NB4 (cell line): Measurements from ENCODE around the gene APOO.

Experiments
- POLR2A ChIP-seq: IDR thresholded peaks from 2 replicates; pipeline ENCODE4 v1.6.1; 2011; ENCODE audit warnings: mild to moderate bottlenecking; ENCODE audit not compliant: insufficient read length; ENCODE audit errors: extremely low read depth
- TF ChIP-seq, protein P1 (sequence below): IDR thresholded peaks from one replicate; pipeline ENCODE4 v1.5.1; 2012; ENCODE audit warnings: low read depth, low read length
- TF ChIP-seq, protein P2 (sequence below): IDR thresholded peaks from 2 replicates; pipeline ENCODE4 v1.6.1; 2011; ENCODE audit warnings: low read depth, low read length

DNA sequence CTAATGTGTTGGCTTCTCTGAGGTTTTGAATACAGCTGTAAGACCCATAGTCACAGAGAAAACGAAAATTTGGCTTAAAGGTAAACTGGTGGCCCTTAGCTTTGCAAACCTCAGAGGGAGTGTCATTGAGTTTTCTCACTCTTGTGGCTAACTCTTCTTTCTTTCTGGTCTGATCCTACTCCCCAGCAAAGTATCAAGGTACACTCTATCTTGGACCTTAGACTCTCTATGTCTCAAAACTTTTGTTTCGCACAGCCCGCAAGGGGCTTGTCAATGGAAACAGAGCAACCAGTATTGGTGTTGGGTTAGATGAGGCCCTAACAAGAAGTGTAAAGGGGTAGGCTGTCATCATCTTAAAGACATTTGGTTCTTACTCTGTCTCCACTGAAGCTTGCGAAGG, 19.8 kb downstream of the APOO start:
- TF ChIP-seq, protein P1, sequence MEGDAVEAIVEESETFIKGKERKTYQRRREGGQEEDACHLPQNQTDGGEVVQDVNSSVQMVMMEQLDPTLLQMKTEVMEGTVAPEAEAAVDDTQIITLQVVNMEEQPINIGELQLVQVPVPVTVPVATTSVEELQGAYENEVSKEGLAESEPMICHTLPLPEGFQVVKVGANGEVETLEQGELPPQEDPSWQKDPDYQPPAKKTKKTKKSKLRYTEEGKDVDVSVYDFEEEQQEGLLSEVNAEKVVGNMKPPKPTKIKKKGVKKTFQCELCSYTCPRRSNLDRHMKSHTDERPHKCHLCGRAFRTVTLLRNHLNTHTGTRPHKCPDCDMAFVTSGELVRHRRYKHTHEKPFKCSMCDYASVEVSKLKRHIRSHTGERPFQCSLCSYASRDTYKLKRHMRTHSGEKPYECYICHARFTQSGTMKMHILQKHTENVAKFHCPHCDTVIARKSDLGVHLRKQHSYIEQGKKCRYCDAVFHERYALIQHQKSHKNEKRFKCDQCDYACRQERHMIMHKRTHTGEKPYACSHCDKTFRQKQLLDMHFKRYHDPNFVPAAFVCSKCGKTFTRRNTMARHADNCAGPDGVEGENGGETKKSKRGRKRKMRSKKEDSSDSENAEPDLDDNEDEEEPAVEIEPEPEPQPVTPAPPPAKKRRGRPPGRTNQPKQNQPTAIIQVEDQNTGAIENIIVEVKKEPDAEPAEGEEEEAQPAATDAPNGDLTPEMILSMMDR: no peak
- TF ChIP-seq, protein P2, sequence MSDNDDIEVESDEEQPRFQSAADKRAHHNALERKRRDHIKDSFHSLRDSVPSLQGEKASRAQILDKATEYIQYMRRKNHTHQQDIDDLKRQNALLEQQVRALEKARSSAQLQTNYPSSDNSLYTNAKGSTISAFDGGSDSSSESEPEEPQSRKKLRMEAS: no peak
- no peak for TF ChIP-seq POLR2A
